Right forelimb (tissue), 1 donor: ENCODE measurements around the gene LTC4S.
"Not testable (repeated sequence)": the region's sequence is repeated elsewhere in the genome, so short reads cannot be mapped to it uniquely, and the experiment has no call there.

Experiments
- DNase-seq: peaks from one replicate; pipeline ENCODE4 v3.0.0-alpha.2; 2018

Gene LTC4S, protein sequence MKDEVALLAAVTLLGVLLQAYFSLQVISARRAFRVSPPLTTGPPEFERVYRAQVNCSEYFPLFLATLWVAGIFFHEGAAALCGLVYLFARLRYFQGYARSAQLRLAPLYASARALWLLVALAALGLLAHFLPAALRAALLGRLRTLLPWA

DNA sequence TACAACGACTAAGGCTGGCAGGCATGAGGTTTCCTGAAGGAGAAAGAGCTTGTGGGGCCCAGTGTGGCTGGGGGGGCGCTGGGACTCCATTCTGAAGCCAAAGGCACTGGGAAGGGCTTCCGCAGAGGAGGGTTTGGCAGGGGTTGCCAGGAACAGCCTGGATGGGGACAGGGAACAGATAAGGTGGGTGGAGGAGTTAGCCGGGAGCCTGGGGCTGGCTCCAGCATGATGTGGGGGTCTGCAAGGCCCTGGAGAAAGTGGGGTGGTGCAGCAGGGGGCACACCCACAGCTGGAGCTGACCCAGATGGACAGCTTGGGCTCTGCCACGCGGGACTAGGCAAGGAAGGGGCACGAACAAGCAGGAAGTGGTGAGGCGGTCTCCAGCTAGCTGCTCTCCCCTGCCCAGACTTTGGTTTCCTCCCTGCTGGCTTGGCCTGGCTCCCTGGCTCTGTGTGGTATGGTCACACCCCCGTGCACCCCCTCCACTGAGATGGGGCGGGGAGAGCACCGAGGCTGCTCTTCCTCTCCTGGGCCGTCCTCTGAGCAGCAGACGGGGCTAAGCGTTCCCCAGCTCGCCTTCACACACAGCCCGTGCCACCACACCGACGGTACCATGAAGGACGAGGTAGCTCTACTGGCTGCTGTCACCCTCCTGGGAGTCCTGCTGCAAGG is at the start of gene LTC4S:
Gene LTC4S, plus strand, starts transcription at position 519 of the 672 bp plus-strand sequence. Its CDS starts 95 bp downstream, at position 614.
- peak; percentile 84 for DNase-seq

DNA sequence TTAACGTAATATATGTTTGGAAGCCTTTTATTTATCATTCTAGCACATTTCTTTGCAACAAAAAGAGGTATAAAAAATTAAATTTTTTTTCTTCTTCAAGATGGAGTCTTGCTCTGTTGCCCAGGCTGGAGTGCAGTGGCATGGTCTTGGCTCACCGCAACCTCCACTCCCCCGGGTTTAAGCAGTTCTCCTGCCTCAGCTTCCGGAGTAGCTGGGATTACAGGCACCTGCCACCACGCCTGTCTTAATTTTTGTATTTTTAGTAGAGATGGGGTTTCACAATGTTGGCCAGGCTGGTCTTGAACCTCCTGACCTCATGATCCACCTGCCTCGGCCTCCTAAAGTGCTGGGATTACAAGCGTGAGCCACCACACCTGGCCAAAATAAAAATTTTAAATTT is 49.7 kb upstream of the LTC4S start:
- not testable (repeated sequence) for DNase-seq

DNA sequence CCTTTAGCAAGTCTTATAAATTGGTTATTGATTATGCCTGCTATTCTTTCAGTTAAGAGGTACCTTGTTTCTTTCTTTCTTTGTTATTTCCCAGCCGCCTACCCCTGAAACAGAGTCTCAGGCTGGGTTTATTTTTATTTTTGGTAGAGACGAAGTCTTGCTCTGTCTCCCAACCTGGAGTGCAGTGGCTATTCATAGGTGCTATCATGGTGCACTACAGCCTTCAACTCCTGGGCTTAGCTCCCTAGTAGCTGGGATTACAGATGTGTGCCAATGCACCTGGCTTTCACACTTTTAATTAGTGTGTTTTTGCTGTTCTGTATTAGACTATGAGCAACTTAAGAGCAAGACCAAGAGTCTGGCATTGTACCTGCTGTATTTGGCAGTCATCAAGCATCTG is 46.9 kb upstream of the LTC4S start:
- no peak for DNase-seq

DNA sequence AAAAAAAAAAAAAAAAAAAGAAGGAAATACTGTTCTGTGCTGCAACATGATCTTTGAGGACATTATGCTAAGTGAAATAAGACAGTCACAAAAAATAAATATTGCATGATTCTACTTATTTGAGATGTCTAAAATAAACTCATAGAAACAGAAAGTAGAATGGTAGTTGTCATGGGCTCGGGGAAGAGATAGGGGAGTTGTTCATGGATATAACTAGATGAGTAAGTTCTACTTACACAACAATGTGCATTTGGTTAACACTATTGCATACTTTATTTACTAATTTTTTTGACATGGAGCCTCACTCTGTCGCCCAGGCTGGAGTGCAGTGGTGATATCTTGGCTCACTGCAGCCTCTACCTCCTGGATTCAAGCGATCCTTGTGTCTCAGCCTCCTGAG is 46.0 kb upstream of the LTC4S start:
- DNase-seq = no peak

DNA sequence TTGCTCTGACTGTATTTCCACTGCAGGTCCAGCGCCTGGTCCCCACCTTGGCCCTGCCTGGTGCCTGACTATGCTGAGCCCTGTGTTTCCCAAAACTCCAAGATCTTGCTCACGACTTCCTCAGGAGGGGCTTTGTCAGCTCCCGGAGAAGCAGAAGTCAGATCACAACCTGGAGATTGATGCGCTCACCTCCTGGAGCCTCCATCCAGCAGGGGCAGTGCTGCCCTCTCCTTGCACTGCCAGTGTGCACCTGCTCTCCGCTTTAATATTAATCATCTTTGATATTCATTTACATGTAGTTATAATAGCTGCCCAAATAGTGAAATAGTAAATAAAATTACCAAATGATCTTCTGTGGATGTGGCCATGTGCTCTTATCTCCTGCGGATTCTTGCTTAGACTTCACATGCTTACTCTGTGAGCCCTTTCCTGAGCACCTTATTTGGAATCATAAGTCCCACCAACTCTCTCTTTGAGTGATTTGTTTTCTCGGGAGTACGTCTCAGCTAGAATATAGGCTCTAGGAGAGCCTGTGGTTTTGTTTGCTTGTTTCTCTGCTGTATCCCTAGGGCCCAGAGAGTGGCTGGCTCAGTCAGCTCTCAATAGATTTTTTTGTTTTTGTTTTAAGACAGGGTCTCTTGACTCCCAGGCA is 43.8 kb upstream of the LTC4S start:
- DNase-seq = no peak

DNA sequence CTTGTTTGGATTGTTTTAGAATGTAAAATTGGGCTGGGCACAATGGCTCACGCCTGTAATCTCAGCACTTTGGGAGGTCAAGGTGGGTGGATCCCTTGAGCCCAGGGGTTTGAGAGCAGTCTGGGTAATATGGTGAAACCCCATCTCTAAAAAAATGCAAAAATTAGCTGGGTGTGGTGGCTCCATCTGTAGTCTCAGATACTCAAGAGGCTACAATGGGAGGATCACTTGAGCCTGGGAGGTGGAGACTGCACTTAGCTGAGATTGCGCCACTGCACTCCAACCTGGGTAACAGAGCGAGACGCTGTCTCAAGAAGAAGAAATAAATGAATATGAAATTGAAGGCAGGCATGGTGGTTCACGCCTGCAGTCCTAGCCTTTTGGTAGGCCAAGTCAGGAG is 39.8 kb upstream of the LTC4S start:
- DNase-seq = no peak

DNA sequence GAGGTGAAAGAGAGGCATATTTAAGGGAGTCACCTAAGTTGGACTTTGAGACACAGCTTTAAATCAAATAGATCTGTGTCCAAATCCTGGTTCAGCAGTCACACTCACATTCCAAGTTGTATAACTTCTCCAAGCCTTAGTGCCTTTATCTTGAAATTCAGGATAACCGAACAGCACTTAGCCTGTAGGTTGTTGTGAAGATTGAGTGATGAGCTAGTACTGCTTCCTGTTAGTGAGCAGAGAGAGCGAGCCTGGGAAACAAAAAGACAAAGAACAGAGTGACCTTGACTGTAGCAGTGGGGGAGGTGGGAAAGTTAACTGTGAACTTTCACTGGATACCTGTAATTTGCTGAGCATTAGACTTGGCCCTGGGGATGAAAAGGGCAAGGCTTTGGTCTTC is 38.8 kb upstream of the LTC4S start:
- DNase-seq = no peak

DNA sequence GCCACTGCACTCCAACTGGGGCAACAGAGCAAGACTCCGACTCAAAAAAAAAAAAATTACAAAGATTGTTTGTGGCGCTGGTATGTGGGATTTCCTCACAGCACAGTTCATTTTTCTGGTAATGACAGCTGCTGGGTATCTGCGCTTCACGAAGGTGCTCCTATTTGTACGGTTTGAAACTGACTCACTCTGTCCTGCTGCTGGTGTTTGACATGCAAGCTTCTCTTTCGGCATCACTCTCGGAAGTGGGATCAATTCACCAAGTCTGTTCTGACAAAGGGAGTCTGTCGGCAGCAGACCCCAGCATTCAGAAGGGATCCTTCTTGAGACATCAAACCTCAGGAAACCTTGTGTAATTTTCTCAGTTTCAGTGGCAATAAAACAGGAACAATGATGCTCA is 34.8 kb upstream of the LTC4S start:
- no peak for DNase-seq

DNA sequence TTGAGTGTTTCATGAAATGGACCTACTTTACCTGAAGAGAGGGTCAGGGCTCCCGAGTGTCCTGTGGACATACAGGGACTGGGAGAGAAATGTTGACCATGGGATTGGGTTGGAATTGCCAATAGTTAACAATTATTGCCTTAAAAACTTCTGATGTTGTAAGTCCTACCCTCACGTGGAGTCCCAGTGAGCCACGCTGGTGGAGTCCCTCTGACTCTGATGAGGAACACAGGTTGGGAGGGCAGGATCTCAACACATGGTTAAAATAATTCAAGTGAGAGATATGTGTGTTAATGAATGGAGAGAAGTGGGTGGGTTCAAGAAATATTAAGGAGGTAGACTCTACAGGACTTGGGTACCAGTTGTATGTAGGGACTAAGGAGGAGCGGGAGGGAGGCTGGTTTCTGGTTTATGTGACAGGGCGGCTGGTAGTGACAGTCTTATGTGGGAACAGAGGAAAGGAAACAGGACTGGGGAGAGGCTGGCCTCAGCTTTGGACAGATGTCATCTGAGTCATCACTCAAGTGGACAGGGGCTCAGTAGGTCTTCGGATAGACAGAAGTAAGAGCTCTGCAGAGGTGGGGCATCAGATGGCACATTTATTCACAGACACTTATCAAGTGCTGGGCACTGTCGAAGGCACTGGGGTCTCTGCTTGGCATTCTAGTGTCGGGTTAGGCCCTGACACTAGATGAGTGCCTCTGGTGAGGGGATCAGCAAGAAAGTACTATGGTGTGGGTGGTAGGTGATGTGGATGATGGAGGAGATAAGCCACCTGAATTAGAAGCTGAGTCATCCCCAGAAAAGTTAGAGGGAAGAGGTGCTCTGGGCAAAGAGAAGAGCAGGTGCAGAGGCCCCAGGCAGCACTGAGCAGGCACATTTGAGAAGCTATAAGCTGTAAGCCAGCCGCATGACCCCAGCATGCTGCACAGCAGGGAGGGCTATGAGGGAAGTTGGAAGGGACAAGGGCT is 33.9 kb upstream of the LTC4S start:
- DNase-seq = no peak

DNA sequence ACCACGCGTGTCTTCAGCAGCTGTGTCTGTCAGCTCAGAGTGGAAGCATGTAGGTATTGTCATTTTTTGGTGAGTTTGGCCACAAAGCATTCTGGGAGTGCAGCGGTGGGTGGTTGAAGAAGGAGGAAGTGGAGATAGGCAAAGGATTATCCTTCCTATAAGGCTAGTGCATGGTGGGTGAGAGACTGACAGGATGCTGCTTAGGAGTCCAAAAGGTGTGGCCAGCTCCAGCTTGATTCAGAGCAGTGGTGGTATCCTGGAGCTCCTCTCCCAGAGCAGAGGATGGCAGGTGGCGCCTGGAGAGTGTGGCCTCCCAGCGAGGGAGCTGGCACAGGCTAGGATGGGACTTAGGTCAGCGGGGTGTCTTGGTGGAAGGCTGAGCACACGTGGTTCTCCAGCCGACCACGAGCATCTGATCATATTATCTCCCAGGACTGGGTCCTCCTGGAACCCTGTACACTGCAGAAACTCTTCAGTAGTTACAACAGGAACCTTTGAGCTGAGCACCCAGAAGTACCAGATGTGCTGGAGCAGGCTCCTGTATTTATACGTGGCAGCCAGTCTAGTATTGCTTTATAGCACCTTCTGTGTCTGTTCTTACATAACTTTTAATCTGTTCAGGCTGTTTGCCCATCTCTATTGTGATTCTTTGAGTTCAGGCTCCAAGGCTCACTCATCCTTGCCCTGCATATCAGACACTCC is 31.6 kb upstream of the LTC4S start:
- no peak for DNase-seq

DNA sequence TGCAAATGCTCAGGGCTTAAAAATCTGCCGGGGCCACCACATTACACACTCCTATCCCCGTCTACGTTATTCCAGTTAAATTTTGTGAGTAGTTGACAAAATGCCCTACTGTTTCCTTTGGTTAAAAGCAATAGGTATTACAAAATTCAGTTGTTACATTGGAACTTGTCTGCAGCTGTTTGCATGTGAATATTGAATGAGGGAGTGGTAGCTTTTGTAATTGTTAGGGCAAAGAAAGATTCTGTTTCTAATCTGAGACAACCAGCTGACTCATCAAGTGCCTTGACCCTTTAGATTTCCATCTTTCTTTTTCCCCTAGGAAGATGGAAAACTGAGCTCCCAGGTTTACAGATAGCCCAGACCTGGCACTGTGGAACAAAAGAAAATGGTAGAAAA is 31.0 kb upstream of the LTC4S start:
- DNase-seq = no peak

DNA sequence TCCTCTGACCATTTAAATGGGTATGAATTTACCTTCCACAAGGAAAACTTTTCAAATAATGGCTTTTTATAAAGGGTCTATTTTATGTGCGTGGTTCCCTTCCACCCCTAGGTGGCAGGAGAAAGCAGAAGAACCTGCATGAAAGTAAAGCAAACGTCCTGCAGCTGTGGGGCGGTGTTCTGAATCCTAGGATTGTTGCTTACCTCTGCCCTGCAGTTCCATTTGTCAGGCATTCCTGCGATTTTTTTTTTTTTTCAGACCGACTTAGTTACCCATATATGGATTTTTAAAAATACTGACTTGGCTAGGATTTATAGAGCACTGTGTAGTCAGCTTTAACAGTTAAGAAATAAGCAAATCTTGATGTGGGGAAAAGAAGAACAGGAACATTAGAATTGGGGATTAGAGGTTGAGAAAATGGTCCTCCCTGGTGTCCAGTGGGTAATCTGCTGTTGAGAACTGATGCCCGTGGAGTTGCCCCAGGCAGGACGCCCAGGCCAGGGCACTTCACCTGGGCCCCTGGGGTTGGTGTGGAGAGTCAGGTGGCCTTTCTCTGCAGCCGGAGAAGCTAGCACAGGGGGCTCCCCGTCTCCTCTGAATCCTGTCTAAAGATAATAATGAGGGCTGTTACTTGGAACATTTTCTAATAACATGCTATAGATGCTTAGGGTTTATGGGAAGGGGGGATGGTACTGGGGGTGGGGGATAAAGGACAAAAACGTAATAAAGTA is 30.4 kb upstream of the LTC4S start:
- DNase-seq = no peak

DNA sequence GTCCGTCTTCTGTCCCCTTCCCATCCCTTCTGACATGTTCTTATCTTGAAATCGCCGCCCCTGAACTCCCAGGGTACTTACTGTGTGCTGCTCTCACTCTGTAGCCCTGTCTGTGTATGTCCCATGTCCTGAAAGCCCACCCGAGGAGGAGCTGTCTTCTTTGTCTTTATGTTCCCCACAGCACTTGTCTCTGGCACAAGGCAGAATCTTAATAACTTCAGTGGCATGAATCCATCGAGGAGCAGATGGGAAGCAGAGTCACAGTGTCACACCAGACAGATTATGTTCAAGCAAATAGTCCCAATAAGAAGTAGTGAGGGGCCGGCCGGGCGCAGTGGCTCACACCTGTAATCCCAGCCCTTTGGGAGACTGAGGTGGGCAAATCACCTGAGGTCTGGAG is 29.7 kb upstream of the LTC4S start:
- no peak for DNase-seq

DNA sequence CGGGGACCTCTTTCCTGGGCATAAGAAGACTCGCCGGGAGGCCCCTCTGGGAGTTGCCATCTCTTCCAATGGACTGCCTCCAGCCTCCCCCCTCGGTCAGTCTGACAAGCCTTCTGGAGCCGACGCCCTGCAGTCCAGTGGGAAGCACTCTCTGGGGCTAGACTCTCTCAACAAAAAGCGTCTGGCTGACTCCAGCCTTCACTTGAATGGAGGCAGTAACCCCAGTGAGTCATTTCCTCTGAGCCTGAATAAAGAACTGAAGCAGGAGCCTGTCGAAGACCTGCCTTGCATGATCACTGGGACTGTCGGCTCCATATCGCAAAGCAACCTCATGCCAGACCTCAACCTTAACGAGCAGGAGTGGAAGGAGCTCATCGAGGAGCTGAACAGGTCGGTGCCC is 28.4 kb upstream of the LTC4S start:
- no peak for DNase-seq

DNA sequence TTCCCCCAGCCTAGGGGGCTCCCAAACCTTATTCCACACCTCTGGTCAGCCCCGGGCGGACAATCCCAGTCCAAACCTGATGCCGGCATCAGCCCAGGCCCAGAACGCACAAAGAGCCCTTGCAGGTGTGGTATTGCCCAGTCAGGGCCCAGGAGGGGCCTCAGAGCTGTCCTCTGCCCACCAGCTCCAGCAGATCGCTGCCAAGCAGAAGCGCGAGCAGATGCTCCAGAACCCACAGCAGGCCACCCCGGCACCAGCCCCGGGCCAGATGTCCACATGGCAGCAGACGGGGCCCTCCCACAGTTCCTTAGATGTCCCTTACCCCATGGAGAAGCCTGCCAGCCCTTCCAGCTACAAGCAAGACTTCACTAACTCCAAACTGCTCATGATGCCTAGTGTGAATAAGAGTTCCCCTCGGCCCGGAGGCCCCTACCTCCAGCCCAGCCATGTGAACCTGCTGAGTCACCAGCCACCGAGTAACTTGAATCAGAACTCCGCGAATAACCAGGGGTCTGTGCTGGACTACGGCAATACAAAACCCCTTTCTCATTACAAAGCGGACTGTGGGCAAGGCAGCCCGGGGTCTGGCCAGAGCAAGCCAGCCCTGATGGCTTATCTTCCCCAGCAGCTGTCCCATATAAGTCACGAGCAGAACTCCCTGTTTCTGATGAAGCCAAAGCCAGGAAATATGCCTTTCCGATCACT is 27.6 kb upstream of the LTC4S start:
- DNase-seq = no peak

DNA sequence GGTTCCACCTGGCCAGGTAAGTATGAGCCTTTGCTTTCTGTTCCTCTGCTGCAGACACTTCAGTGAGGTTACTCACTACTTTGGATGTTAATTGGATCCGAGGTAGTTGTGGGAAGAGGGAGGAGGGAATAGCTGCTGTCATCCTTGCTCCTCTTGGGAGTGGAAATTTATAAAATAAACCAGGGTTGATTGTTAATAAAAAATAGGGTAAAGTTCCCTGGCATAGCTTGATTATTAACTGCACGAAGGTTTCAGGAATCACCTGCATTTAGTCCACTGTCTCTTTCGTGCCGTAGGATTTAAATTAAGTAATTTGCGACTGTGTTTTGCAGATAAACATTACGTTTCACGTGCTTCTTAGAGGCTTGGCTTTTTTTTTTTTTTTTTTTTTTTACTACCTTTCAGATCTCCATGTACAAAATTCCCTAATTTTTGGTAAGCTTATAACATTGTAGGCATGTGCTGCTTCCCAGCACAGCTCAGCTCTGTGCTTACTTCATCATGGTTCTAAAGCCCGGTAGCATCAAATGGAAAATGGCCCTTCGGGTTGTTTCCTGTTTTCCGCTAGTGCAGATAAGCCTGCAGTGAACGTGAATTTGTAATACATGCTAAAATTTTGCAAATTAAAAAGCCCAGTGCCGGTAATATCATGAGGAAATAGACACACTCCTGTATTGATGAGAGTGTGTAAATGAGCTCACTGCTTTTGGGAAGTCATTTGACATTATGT is 26.9 kb upstream of the LTC4S start:
- no peak for DNase-seq

DNA sequence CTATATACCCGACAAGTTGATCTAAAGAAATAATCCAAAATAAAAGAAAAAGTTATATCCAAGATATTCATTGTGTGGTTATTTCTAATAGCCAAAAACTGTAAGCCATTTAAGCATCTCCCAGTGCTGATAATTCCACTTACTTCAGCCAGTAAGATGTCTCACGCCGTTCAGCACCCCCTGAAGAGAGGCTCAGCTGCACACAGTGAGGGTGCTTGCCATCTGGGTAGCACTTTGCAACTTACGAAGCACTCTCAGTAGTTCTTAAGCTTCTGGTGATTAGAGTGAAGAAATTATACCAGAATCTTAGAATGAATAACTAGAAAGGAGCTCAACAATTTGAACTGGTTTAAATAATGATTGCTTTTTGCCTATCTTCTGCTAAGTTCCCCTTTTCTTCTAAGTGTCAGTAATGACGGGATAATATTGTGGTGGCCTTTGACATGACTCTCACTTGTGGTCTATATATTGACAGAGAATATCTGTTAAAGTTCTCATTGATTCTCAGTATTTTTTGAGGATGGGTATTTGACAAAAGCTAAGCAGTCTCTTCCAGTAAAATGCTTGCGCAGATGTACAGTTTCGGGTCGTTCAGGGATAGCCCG is 26.2 kb upstream of the LTC4S start:
- DNase-seq = no peak

DNA sequence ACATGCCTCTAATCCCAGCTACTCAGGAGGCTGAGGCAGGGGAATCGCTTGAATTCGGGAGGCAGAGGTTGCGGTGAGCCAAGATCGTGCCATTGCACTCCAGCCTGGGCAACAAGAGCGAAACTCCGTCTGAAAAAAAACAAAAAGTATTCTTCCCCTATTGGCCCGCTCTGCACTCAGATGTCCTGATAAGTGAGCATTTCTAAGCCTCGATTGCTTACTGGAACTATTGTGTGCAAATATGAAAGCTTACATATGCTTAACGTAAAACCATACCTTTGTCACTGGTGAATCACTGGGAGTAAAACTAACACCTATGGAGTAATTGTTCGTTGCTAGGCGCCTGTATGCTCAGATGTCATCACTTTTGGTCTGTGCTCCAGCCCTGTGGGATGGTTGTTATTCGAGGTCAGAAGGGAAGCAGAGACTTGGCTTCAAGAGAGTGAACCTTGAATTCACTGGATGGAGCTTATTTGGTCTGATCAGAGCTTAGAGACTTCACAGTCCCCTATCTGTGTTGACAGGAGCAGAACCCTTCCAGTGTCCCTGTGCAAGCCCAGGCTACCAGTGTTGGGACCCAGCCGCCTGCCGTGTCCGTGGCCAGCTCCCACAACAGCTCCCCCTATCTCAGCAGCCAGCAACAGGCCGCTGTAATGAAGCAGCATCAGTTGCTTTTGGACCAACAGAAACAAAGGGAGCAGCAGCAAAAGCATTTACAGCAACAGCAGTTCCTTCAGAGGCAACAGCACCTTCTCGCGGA is 25.3 kb upstream of the LTC4S start:
- DNase-seq = no peak

DNA sequence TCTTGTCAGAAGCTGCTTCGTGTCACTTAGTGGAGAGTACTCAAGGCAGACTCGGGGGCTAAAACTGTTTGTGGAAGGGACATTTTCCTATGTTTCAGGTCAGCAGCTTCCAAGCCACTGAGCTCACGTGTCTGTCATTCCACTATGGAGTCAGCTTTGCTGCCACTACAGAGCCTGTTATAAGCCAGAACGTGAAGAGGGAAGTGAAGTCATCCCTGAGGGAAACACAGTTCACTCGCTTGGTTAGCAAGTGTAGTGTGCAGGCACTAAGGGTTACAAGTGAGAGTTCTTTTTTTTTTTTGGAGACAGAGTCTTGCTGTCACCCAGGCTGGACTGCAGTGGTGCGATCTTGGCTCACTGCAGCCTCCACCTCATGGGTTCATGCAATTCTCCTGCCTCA is 24.5 kb upstream of the LTC4S start:
- no peak for DNase-seq
